GM19351 (cell line): ENCODE measurements around the gene CLIC6.
"Not testable (repeated sequence)": the region's sequence is repeated elsewhere in the genome, so short reads cannot be mapped to it uniquely, and the experiment has no call there.

Source experiments
- ATAC-seq: cut with Tn5 transposase; IDR thresholded peaks from one replicate; pipeline ENCODE4 v1.9.1; 2021; ENCODE audit warnings: mild to moderate bottlenecking, moderate library complexity; ENCODE audit not compliant: unreplicated experiment

Gene CLIC6

DNA sequence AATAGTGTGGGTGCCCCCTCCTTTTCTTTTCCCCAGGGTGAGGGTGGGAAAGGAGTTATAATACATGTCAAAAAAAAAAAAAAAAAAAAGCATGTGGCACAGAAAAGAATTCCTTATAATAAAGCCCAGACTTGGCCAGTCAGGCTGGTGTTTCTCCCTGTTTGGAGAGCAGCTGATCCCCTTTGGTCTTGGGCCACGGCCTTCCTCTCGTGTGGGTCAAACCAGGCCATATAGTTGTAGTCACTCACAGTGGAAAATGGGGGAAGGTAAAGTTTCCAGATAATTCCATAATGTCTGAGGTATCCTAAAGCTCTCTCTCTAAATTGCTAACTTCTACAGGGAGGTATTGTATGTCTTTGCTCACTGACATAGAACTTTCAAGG, 22.0 kb downstream of the CLIC6 start:
- no peak for ATAC-seq

DNA sequence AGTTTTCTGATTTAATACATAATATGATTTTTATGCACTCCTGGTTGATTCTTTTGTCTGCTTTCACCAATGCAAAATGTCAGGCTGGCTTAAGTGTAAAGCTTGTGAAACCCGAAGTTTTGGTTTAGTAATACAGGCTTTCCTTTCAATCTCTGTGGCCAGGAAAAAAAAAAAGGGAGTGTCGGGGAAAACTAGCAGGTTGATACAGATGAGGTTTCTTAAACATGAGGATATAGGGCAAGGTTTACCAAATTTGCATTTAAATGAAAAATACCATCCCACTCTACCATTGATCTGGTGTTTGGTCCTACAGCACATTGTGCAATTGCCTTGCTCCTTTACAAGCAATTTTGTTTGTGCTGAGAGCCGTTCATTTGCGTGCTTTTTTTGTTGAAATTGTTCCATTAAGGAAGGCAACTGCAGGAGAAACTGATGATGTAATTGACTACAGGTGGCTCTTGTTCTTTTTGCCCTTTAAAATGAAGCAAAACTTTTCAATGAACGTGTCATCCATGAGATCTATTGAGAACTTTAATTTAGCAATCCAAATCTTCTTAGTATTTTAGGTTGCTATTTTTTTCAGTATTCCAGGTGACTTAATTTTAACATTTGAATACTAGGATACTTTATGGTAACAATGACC, 22.7 kb downstream of the CLIC6 start:
- ATAC-seq = no peak

DNA sequence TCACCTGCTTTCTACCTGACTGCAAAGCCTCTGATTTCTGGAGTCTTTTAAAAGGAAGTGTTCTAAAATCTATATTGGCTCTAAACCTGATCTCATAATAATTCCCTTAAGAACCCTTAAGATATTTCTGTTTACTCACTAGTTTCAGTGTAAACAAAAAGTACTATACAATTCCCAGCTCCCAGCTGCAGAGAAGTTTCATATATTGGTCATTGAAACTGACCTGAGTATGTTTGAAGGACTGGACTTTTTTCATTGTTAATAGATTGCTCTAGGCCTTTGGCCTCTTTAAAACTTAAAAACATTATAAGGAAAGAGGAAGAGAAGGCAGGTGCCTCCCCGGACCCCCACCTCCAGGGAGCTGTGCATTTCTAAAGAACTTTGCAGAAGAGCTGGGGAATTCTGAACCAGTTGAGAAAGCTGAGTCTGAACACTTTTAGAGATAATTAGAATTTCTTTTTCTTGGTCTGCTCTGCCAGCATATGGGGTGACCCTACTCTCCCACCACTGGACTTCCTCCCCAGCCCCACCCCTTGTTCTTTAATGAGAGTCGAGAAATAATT, 23.7 kb downstream of the CLIC6 start:
- no peak for ATAC-seq

DNA sequence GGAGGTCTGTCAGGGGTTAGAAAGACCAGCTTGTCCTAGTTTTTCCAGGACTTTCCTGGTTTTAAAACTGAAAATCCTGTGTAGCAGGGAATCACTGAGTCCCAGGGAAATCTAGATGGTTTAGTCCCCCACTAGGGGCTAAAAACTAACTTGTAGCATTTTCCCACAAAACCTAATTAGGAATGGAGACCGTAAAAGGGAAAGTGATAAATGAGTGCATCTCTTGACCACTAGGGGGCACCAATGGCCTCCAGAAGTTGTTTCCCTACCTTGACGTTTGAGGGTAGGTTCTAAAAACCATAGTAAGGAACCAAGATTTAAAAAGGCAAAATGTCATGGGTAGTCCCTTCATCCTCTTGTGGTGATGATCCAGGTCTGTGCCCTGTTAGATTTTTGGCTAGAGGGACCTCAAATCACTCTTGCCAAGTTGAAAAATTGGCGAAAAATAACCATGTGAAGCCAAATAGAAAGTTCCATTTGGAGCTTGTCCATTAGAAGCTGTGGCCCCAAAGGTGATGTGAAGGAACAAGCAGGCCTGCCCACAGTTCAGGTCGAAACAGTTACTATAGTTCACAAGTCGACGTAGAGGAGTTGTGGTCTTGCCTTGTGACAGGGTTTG, 24.5 kb downstream of the CLIC6 start:
- no peak for ATAC-seq

DNA sequence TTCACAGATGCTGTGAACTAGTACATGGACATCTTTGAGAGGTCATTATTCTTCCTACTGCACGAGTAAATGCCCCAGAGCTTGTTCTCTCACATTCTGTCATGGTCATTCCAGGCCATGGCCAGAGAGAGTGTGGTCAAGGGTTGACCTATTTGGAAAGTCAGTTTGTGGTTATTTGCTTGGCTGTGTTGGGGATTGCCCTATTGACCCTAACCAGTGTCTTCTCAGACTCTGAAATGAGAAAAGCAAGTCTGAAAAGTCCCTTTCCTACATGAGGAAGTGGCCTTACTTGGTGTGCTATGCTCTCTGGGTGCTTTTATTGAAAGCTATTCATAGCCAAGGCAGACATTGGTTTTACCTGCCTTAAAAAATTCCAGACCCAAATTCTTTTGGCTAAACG, 26.6 kb downstream of the CLIC6 start:
- peak; percentile 89 for ATAC-seq

DNA sequence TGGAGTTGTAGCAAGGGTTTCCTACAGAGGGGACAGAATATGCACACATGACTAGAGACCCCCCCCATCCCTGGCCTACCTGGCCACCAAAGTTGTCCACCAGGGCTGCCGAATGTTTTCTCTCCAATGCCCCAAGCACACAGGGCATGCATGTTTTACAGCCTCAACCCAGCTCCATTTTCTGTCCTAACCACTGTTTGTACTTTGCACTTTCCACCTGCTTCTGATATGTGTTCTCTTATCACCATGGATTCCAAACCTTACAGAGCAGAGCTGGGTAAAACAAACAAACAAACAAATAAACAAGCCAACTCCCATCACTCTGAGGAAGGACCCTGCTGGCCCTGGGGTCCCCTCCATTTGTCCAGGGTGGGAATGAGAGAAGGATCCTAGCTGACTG, 27.3 kb downstream of the CLIC6 start:
- ATAC-seq = no peak

DNA sequence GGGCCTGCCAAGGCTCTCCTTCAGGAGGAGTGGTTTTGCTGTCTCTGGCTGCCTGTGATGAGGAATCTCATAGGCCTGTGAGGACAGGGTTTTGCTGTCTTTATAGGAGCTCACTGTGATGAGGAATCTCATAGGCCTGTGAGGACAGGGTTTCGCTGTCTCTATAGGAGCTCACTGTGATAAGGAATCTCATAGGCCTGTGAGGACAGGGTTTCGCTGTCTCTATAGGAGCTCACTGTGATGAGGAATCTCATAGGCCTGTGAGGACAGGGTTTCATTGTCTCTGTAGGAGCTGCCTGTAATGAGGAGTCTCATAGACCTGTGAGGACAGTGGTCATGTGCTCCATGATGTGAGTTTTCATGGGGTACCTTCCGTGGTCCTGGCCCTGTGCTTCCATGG, 29.0 kb downstream of the CLIC6 start:
- no peak for ATAC-seq

DNA sequence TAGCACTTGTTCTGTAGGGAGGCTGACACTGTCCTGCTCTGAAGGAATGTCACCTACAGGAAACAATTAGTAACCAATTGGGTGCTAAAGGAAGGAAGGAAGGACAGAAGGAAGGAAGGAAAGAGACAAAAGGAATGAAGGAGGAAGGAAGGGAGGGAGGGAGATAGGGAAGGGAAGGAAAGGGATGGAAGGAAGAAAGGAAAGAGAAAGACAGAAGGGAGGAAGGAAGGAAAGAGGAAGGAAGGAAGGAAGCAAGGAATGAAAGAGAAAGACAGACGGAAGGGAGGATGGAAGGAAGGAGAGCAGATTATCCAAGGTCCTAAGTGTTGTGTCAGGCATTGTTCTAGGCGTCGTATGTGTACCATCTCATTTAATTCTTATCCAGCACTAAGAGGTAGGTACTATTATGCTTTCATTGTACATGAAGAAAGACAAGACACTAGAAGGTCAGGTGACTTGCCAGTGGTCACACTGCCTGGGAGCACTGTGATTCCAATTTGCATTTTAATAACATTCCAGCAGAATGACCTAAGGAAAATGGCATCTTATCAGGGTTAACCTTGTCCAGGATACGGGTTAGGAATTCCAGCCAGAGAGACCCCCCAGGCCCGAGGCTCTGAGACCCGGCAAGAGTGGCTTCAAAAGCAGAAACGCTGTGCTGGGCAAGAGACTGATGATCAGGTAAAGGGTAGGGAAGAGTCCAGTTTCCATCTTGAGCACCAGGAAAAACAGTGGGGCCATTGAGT, 29.6 kb downstream of the CLIC6 start:
- ATAC-seq = no peak

DNA sequence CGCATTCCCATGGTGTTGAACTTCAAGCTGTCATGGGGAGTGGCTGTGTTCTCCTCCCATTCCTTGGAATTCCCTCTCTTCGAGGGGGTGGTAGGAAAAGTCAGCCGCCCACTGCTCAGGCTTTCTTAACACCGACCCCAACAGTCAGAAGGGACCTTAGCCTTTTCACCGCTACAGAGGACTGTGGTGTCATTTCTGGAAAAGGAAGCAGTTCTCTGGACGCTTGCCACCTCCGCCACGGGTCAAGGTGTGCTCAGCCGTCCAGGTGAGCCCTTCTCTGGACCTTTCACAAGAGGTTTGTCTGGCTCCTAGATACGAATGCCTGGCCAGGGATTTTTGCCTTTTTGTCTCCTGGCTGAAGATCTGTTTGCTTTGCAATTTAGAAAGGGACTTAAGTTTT, 31.8 kb downstream of the CLIC6 start:
- no peak for ATAC-seq

DNA sequence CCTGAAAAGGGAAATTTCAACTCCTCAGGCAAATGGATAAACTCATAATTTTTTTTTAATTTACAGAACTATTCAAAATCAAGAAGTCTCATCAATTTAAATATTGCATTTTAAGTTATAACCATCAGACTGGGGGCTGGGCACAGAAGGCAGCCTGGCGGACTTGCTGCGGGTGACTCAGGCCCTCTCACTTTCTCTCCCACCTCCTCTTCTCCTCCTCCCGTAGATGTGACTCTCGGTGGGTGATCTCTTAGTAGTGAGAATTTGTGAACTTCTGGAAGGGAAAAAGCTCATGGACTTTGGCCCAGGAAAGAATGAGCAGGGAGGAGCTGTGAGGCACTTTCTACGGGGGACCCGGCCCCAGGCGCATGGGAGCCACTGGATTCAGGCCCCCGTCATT, 32.9 kb downstream of the CLIC6 start:
- no peak for ATAC-seq

DNA sequence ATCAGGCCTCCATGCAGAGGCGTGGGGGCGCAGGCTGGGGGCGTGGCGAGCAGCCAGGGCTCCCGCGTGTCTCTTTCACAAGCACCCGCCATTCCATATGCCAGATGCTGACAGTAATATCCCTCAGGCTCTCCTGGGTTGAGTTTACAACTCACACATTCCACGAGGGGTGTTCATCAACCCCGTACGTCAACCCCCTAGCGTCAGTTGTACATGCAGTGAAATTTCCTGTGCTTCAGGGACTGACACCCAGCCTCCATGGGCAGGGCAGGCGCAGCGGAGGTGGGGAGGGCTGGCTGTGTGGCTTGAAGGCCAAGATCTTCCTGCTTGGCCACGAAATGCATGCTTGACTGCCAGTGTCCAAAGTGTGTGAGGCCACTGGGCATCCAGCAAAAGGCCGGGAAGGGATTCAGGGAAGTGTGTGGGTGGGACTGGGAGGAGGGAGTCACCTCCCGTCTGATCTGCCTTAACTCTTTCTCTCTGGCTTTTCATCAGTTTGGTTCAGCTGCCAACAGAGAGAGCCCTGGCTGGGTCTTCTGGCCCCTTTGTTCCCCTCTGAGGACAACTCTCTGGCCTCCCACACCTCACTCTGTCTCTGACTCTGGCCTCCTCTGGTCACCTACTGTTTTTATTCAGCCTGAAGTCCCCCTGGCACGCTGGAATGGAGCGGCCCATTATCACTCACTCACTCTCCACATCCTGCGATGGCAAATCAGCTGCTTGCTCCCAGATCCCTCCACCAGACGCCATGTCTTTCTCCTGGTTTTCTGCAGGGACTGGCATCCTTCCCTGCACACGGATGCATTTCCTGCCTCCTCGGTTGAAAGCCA, 33.8 kb downstream of the CLIC6 start:
- ATAC-seq = no peak

DNA sequence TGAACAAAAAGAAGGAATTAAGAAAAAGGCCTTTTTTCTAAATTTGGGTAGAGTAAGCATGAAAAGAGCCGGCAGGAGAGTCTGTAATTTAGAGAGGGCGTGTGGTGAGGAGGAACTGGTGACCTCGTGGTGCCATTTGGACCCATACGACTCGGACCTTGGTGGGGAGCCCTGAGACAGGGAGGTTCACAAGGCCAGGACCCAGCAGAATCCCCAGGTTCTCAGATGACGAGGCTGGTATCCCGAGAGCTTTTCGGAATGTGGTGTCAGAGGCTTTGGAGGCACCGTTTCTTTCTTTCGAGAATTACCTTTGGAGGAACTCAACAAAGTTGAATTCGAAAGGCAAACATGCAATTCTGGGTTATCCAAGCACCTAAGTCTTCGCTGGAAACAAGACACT, 34.8 kb downstream of the CLIC6 start:
- ATAC-seq = no peak

DNA sequence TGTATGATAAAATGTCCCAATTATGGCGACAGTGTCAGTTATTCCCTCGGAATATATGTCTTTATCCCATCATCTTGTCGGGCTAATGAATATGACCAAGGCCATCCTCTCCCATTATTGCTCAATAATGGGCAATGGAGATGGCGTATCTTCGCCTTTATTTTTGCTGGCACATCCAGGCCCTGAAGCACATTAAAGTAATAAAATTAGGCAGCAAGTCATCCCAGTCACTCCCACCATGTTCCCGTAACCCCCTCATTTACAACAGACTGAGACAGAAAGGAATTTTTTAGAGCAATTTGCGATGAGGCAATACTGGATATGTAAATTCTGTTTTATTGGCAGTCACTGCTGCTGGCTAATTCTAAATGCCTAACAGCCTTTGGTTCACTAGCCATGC, 35.3 kb downstream of the CLIC6 start:
- no peak for ATAC-seq

DNA sequence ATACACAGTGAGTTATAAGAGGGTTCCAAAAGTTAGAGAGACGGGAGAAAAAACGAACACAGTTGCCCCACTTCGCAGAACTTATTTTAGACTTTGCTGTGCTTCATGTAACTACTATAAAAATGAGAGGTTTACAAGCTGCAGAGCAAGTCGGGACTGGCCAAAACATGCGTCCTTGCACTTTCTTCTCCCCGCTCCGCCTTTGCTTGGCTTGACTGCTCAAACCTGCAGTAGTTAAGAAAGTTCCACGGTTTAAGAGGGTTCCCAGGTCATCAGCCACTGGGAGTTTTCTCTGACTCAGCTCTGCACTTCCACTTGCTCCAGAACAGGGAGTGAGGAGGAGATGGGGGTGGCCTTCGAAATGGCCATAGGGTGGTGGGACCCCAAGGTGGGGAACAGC, 36.2 kb downstream of the CLIC6 start:
- ATAC-seq = no peak

DNA sequence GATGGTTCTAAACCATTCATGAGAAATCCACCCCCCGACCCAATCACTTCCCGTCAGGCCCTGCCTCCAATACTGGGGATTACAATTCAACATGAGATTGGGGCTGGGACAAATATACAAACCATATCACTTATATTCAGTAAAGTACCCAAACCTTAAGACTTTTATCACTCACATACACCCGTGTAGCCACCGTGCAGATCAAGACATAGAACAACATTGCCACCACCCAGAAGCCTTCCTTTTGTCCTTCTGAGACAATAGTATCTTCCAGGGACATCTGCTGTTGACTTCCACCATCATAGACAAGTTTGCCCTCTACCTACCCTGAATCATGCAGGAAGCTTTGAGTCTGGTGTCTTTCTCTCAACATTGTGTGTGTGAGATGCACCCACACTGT, 37.5 kb downstream of the CLIC6 start:
- ATAC-seq = no peak

DNA sequence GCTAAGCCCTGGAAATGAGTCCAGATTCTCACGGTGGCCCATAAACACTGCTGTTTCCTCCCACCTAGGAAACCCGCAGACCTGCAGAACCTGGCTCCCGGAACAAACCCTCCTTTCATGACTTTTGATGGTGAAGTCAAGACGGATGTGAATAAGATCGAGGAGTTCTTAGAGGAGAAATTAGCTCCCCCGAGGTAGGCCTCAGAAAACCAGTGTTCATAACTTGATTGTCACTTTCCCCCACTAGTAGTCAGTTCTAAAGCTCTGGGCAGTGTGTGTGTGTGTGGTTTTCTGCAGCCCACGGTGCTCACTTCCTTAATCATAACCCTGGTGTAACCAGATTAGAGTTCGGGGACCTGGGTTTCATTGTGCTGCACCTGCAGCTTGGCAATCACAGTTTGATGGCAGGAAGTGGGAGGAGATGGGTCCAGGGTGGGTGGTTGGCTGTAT, 39.1 kb downstream of the CLIC6 start:
- ATAC-seq = peak; percentile 97

DNA sequence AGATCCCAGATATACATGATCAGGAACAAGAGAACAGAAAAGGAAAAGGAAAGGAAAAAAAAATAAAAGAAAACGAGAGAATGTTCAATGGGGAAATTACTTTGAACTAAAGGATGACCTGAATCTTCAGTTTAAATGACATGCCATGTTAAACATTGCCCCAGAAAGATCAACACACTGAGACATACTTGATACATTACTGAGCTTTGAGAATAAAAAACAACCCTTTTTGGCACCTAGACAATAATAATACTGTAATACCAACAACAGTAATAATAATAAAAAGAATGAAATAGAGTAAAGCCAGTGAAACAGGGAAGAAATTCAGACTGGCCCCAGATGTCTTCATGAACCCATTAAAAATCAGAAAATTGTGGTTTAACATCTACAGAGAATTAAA, 44.8 kb downstream of the CLIC6 start:
- ATAC-seq = no peak

DNA sequence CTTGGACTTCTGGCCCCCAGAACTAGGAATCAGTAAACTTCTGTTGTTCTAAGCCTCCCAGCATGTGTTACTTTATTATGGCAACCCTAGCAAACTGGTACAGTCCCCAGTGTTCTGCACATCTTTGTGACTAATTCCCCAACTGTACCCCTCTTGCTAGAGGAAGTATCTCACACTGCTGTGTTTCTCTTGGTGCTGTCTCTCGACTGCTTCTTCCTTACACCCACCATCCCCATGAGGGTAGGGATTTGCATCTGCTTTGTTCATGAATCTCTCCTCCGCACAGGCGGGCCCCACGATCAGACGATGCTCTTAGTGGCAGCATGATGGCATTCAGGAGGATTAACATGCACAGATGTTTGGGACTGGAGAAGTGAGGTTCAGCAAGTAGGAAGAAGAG, 46.7 kb downstream of the CLIC6 start:
- peak; percentile 70 for ATAC-seq

DNA sequence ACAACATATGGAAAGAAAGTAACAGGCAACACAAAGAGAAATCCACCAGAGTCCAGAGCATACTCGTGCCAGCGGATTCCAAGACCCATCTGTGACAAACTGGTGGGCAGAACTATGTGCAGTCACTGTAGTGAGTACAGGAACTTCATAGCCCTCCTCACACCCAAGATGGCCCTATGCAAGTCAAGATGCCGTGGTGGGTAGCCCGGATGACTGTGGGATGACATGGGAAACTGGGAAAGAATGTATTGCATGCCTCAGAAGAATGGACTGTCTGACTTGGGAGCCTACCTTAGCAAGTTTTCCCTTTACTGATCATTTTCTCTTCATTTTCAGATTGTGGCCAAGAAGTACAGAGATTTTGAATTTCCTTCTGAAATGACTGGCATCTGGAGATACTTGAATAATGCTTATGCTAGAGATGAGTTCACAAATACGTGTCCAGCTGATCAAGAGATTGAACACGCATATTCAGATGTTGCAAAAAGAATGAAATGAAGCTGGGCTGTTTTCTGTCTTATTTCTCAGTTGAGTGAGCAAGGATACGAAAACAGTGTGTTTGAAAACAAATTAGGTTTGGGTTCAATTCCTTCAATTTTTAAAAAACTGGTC, 47.3 kb downstream of the CLIC6 start:
- no peak for ATAC-seq

DNA sequence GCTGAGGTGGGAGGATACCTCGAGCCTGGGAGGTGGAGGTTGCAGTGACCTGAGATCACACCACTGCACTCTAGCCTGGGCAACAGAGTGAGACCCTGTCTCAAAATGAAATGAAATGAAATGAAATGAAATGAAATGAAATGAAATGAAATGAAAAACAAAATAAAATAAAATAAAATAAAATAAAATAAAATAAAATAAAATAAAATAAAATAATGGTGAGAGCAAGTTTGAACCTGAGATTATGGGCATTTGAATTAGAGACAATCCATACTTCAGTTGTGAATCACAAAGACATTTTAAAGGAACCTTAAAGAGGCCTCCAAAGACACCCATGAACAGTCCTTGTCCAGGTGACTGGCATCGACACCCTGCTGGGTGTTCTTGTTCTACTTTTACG, 49.7 kb downstream of the CLIC6 start:
- not testable (repeated sequence) for ATAC-seq
